ENCODE measurements around the gene PAK6.

Gene PAK6

GRCh38 chr15:40241269-40242212 lies 2.7 kb downstream of the PAK6 start:
- no peak for DNase-seq (ENCODE audit: low read depth)

DNA sequence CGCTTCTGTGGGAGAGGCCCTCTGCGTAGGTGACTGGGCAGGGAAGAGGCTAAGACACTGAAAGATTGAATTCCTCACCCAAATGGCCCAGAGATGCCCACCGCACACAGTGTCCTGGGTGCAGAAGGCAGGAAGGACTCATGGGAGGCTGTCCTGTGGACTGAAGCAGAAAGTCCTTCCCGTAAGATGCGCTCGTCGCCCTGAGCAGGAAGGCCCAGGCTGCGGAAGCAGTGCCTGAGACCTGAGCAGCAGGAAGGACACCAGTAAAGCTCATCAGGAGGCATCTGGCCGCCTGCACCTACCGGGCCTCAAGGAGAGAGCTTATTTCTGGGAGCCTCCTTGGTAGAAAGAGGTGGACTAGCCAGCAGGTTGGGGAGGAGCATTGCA lies 3.3 kb downstream of the PAK6 start:
- no peak for DNase-seq (ENCODE audit: low read depth)

DNA sequence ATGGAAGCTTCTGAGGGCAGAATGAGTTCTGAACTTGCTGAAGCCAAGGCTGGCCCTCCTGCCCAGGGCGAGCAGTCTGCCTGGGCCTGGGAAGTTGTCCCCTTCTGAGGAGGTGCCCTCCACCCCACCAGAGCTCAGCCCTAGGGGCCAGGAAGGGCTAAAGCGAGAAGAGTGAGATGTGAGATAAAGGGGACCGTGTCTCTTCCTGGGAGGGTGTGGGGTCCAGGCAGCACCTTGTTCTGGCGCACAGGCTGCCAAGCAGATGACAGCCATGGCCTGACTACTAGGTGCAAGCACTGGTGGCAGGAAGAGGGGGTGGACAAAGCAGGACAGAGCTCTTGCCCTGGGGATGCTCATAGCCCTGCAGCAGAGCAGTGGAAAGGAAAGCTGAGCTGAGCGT lies 3.7 kb downstream of the PAK6 start:
- no peak for DNase-seq (ENCODE audit: low read depth)

DNA sequence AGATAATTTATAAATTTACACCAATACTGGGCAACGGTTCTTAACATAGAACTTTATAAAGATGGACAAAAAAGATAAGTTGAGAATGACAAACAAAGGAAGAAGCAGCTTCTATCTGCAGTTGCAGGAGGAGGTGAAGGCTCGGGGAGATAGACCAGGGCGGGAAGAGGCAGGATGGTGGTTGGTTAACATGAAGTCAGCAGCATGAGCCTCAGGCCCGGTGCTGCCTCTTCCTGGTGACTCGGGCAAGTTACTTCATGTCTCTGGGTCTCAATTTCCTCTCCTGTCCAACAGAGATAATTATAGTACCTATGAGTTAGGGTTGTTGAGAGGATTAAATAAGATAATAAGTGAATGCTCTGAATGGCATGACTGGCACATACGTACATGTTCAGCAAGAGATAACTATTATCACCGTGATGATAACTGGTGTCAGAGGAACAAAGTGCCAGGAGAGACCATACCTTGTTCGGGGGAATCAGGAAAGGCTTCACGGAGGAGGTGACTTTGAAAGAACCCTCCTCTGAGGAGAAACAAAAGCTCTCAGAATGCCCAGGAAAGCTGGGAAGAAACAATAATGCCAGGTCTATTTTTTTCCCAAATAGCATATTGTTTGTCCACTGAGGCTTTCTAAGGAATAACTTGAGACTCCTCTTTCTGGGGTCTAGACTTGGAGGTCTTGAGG lies 4.4 kb downstream of the PAK6 start:
- DNase-seq (ENCODE audit: low read depth) = no peak

DNA sequence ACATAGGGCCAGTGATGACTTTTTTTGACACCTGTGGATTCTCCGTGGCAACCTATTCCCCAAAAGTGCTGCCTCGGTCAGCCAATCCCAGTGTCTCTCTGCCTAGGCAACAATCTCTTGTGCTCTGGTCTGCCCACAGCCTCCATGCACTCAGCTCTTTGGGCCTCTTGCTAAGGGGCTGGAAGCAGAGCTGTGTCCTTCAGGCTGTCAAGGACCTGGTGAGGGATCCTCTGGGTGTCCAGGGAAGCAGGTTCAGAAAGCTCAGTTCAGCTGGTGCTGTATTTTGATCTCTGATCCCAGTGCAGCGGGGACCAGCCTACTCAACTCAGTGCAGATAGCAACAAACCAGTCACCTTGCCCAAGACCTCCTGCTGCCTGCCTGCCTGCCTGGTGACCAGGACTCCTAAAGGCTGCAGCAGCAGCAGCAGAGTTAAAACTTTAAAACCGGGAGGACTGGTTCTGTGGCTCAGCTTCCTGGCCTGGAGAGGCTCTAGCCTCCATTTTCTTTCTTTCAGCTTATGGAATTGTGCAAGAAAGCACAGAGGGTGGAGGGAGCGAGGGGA lies 6.2 kb downstream of the PAK6 start:
- DNase-seq (ENCODE audit: low read depth) = no peak

- DNase-seq (ENCODE audit: low read depth) = no peak
These were observed 7.0 kb downstream of the PAK6 start for GRCh38 chr15:40245666-40246450.

GRCh38 chr15:40246496-40247280 lies 7.8 kb downstream of the PAK6 start:
- DNase-seq (ENCODE audit: low read depth) = no peak

- DNase-seq (ENCODE audit: low read depth) = no peak
These were observed 8.6 kb downstream of the PAK6 start for GRCh38 chr15:40247406-40247971.

DNA sequence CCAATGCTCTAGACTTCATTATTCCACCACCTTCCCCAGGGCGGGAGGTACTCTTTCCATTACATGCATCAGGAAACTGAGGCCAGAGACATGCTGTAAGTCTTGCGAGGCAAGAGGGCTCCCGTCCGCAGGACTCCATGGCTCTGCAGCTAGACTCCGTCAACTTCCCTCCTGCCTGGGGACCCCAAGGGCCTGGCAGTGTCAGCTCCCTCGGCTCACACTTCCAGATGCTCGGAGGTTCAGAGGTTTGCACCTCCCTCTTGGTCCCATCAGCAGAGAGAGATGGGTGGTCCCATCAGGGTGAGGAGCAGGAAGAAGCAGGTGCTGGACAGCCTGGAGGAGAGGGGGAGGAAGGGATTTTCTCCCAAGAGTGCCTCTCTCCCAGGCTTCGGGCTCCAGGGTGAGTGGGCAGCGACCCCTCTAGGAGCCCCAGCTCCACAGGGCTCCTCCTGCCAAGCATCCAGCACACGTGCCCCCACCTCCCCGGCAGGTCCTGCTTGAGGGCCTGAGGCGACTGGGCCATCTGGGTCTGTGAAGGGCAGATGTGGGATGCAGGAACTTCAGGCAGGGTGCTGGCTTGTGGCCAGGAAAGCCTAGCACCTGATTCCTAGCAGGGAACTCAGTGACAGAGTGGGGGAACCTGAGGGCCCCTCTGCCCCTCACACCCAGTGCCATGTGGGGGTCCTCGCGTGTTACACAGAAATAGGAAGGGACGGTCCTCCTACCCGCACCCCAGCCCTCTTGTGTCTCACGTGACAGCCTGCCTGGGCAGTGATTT lies 9.3 kb downstream of the PAK6 start:
- no peak for DNase-seq (ENCODE audit: low read depth)

- peak; percentile 32 for DNase-seq (ENCODE audit: low read depth)
These were observed 10.8 kb downstream of the PAK6 start for GRCh38 chr15:40249477-40250303.

- no peak for DNase-seq (ENCODE audit: low read depth)
These were observed 11.4 kb downstream of the PAK6 start for GRCh38 chr15:40250304-40250656.

DNA sequence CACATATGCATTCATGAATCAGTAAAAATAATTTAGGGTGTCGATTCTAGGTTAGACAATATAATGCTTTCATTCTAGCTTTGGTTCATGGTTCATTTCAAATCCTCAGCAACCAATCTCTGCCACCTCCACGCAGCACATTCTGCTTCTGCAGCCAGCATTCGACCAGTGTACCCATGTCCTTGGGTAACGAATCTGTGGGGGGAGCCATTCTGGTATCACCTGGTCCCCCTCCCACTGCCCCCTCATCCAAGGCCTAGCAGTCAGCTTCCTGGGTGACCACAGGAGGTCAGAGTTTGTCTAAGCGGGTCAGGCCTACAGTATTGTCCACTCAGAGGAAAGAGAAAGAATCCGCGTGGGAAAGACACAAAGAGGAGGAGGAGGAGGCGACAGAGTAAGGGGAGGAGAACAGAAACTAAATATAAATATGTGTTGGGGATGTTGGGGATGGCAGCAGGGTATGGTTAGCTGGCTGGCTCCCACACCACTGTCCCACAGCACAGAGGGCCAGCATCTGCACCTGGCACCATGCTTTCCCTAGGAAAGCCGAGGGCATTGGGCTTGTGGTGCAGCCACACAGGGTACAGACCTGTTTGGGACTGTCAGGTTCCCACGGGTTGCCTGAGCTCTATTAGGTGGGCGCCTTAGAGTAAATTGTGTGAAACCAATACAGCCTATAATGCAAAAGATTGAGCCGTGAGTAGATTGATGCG lies 12.1 kb downstream of the PAK6 start:
- DNase-seq (ENCODE audit: low read depth) = no peak

DNA sequence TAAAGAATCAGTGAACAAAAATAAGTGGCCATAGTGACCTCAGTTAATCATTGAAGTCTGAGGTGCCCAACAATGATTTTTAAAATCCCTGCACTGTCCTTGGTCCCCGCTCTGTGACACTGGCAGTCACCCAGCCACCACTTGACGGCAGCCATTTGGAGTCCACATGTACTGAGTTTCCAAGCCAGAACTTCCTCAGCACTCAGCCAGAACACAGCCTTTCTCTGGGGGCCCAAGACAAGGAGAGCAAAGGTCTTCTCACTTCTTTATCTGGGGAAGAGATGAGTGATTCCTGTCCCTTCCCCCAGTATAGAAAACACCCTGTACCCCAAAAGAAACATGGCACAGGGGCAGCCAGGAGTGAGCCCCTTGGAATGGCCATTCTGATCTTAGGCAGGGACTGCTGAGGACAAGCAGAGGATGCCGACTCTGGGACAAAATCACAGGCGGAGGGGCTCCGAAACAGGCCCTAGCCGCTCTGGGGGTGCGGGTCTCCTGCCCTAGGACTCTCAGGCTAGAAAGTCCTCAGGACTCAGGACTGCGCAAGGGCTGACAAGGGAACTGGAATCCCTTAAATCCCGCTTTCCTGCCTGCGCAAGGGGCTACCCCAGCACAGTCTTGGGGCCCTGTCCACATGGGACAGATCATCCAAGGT lies 12.8 kb downstream of the PAK6 start:
- no peak for DNase-seq (ENCODE audit: low read depth)

GRCh38 chr15:40252141-40252437 lies 13.2 kb downstream of the PAK6 start:
- no peak for DNase-seq (ENCODE audit: low read depth)

DNA sequence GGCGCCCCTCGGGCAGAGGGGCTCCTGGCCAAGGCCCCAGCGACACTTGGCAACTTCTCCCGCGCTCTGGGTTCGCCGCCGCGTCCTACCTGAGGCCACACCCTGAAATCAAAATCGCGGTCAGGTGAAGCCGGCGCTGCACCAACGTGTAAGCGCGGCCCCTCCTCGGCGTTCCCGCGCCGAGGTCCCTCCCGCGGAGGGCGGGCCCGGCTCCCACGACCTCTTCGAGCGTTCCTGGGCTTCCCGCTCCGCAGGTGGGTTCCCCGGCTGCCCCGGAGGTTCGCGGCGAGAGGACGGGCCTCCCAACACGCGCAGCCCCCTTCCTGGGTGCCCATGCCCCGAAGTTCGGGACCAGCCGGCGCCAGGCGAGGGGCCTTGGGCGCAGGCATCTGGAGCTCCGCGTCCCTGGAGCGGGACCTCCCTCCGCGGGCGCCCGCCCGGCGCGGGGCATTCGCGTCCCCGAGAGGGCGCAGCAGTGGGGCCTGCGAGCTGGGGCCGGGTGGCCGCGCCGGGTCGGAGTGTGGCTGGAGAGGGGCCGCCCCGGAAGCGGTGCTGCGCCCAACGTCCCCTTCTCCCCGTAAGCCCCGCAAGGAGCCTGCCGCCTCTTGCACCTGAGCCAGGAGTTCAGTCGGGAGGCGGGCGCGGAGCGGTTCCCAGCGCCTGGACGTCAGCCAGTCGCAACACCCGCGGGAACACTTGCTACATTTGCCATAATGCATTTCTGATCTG lies 13.7 kb downstream of the PAK6 start:
- DNase-seq (ENCODE audit: low read depth) = peak; percentile 15

GRCh38 chr15:40253167-40253790 lies 14.4 kb downstream of the PAK6 start:
- DNase-seq (ENCODE audit: low read depth) = no peak

DNA sequence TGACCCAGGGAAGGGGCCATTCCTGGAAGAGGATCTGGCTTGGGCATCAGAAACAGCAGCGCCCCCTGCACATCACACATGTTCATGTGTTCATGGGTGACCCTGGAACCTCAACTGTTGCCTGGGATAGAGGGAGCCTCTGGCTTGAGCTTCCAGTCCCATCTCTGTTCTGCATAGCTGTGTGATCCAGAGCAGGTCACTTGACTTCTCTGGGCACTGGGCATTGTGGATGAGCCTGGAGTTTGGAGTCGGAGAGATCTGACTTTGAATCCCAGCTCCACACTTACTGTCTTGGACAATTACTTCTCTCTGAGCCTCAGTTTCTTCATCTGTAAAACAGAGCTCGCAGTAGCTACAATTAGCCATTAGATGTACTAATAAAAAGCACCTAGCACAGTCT lies 15.6 kb downstream of the PAK6 start:
- no peak for DNase-seq (ENCODE audit: low read depth)

Measured in iris pigment epithelial cell (primary cell).